ENCODE measurements around the gene USP35.

The USP35 gene

DNA sequence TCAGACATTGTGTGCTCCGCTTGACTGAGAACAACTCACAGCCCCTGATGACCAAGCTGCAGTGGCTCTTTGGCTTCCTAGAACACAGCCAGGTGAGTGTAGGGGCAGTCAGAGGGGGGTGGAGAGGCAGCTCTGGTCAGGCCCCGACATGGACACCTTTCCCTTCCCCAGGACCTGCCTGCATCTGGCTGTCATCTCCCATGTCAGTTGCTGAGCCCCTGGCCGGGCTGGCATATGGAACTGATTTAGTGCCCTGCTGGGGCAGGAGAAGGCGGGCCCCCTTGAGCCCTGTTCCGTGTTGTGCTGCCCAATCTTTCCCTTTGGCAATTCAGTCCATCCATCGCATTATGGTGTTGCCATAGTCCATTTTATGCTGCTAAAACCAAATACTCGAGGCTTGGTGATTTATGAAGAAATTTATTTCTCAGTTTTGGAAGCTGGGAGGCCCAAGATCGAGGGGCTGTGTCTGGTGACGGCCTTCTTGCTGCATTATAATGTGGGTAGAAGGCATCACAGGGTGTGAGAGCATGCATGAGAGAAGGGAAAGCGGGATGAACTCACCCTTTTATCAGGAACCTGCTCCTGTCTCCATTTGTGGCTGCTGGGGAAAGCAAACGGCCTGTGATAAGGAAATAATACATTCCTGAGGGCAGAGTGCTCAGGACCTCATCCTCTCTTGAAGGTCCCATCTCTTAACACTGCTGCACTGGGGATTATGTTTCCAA is 19.0 kb downstream of the USP35 start:
- POLR2A ChIA-PET = no interaction called here
- CTCF ChIA-PET = no interaction called here
- DNase-seq (ENCODE audit: extremely low spot score) = no peak
- TF ChIP-seq NFRKB (IDR thresholded peaks at IDR 0.05) (no peak), FOXM1 (IDR thresholded peaks at IDR 0.05; ENCODE audit: borderline replicate concordance) (no peak), L3MBTL2 (conservative IDR thresholded peaks at IDR 0.05) (no peak), ZNF384 (IDR thresholded peaks at IDR 0.05) (no peak), BHLHE40 (IDR thresholded peaks at IDR 0.05; ENCODE audit: borderline replicate concordance) (no peak), LEF1 (IDR thresholded peaks at IDR 0.05; ENCODE audit: borderline replicate concordance) (no peak), SP1 (IDR thresholded peaks at IDR 0.05) (no peak), HDGF (IDR thresholded peaks at IDR 0.05; ENCODE audit: borderline replicate concordance) (no peak), FOXA1 (IDR thresholded peaks at IDR 0.05) (no peak), CTBP1 (IDR thresholded peaks at IDR 0.05; ENCODE audit: borderline replicate concordance) (no peak), ELF4 (IDR thresholded peaks at IDR 0.05) (no peak), ARNT (IDR thresholded peaks at IDR 0.05) (no peak), TARDBP (IDR thresholded peaks at IDR 0.05) (no peak), SUZ12 (IDR thresholded peaks at IDR 0.05) (no peak)
- TF ChIP-seq, protein P1, sequence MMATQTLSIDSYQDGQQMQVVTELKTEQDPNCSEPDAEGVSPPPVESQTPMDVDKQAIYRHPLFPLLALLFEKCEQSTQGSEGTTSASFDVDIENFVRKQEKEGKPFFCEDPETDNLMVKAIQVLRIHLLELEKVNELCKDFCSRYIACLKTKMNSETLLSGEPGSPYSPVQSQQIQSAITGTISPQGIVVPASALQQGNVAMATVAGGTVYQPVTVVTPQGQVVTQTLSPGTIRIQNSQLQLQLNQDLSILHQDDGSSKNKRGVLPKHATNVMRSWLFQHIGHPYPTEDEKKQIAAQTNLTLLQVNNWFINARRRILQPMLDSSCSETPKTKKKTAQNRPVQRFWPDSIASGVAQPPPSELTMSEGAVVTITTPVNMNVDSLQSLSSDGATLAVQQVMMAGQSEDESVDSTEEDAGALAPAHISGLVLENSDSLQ (IDR thresholded peaks at IDR 0.05) = no peak

DNA sequence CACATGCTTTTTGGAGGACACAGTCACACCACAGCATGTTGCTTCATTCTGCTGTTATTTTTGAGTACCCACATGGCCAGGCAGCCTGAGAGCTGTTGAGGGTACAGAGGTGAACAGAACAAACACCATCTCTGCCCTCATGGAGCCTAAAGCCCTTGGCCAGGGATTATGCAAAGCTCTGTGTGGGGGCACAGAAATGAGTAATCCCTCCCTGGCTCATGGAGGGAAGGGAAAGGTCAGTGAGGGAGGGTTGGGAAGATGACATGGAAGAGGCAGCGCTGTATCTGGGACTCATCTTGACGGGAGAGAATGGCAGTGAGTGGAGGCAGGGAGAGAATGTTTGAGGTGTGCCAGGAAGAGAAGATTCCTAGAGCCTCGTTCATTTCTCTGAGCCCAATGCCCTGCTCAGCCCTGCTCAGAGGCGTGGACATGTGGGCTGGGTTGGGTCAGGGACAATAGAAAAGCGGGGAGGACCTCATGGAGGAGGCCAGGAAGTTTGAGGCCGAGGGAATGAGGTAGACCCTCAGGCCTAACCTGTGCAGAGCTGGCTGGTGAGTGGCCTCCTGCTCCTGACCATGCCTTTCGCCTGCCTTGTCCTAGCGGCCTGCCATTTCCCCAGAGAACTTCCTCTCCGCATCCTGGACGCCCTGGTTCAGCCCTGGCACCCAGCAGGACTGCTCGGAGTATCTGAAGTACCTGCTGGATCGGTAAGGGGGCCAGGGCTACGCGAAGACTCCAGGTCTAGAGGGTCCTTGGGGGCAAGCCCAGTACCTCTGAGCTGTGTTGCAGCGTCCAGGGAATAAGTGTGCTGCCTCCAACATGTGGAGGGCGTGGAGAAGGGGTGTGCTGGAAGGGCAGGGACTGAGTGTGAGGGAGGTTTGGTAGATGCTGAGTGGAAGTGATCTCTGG is 19.8 kb downstream of the USP35 start:
- DNase-seq (ENCODE audit: extremely low spot score) = no peak
- TF ChIP-seq, protein P1 (IDR thresholded peaks at IDR 0.05) = no peak
- TF ChIP-seq FOXK2 (IDR thresholded peaks at IDR 0.05) (no peak), CTBP1 (IDR thresholded peaks at IDR 0.05; ENCODE audit: borderline replicate concordance) (no peak), HDGF (IDR thresholded peaks at IDR 0.05; ENCODE audit: borderline replicate concordance) (no peak), FOXA1 (IDR thresholded peaks at IDR 0.05) (no peak), L3MBTL2 (conservative IDR thresholded peaks at IDR 0.05) (no peak), ELF4 (IDR thresholded peaks at IDR 0.05) (no peak), SUZ12 (IDR thresholded peaks at IDR 0.05) (no peak), ZNF384 (IDR thresholded peaks at IDR 0.05) (no peak), FOXM1 (IDR thresholded peaks at IDR 0.05; ENCODE audit: borderline replicate concordance) (no peak), BHLHE40 (IDR thresholded peaks at IDR 0.05; ENCODE audit: borderline replicate concordance) (no peak), ARNT (IDR thresholded peaks at IDR 0.05) (no peak), LEF1 (IDR thresholded peaks at IDR 0.05; ENCODE audit: borderline replicate concordance) (no peak)
- POLR2A ChIA-PET = no interaction called here
- CTCF ChIA-PET = no interaction called here

DNA sequence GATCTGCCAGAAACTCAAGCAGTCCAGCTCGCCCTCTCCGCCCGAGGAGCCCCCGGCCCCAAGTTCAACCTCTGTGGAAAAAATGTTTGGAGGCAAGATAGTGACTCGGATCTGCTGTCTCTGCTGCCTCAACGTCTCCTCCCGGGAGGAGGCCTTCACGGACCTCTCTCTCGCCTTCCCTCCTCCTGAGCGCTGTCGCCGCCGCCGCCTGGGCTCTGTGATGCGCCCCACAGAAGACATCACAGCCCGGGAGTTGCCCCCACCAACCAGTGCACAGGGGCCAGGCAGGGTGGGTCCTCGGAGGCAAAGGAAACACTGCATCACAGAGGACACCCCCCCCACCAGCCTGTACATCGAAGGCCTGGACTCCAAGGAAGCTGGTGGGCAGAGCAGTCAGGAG is 20.8 kb downstream of the USP35 start:
- ChIA-PET CTCF (no interaction called here), POLR2A (no interaction called here)
- DNase-seq (ENCODE audit: extremely low spot score) = no peak
- TF ChIP-seq TARDBP (IDR thresholded peaks at IDR 0.05) (no peak), FOXK2 (IDR thresholded peaks at IDR 0.05) (no peak), FOXM1 (IDR thresholded peaks at IDR 0.05; ENCODE audit: borderline replicate concordance) (no peak), LEF1 (IDR thresholded peaks at IDR 0.05; ENCODE audit: borderline replicate concordance) (no peak), SUZ12 (IDR thresholded peaks at IDR 0.05) (no peak), ELF4 (IDR thresholded peaks at IDR 0.05) (no peak), NFRKB (IDR thresholded peaks at IDR 0.05) (no peak), BHLHE40 (IDR thresholded peaks at IDR 0.05; ENCODE audit: borderline replicate concordance) (no peak), FOXA1 (IDR thresholded peaks at IDR 0.05) (no peak), CTBP1 (IDR thresholded peaks at IDR 0.05; ENCODE audit: borderline replicate concordance) (no peak), HDGF (IDR thresholded peaks at IDR 0.05; ENCODE audit: borderline replicate concordance) (no peak)
- TF ChIP-seq, protein P1 (IDR thresholded peaks at IDR 0.05) = no peak

GRCh38 chr11:78210000-78210608 is 21.4 kb downstream of the USP35 start:
- CTCF ChIA-PET = no interaction called here
- POLR2A ChIA-PET = no interaction called here
- DNase-seq (ENCODE audit: extremely low spot score) = no peak
- TF ChIP-seq BHLHE40 (IDR thresholded peaks at IDR 0.05; ENCODE audit: borderline replicate concordance) = no peak

GRCh38 chr11:78211565-78211964 is 22.8 kb downstream of the USP35 start:
- CTCF ChIA-PET = no interaction called here

More at GRCh38 chr11:78211565-78211964, 22.8 kb downstream of the USP35 start:
- POLR2A ChIA-PET = no interaction called here
- TF ChIP-seq BHLHE40 (IDR thresholded peaks at IDR 0.05; ENCODE audit: borderline replicate concordance) (no peak), SUZ12 (IDR thresholded peaks at IDR 0.05) (no peak), CTBP1 (IDR thresholded peaks at IDR 0.05; ENCODE audit: borderline replicate concordance) (no peak), FOXK2 (IDR thresholded peaks at IDR 0.05) (no peak), NFRKB (IDR thresholded peaks at IDR 0.05) (no peak), TARDBP (IDR thresholded peaks at IDR 0.05) (no peak), L3MBTL2 (conservative IDR thresholded peaks at IDR 0.05) (no peak), ZNF384 (IDR thresholded peaks at IDR 0.05) (no peak), HDGF (IDR thresholded peaks at IDR 0.05; ENCODE audit: borderline replicate concordance) (no peak)
- DNase-seq (ENCODE audit: extremely low spot score) = no peak
